ENCODE results near the gene RNF38. TPM values are rescaled to one million over a fixed set of nuclear protein-coding genes. Genes with fewer than 3 reads are reported as not detected.

Gene RNF38
- 6.7 TPM for polyA plus RNA-seq (2012; ENCODE audit: insufficient read length, low read depth)

DNA sequence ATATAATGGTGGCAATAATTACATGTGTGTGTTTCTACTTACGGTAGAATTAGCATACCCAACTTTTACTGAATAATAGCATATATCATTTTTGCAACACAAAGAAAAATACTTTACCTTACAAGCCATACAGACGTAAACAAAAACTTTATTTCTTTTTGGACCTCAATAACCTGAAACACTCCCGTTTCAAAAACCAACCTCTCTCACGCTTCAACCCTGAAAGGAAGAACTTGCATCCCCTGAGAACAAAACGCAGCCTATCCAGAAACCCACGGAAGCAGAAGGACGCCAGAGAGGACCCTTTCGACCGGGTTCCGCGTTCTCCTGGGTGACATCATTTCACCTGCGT, at the start of gene RNF38:
RNF38 (minus strand) TSS at position 290 of the 352 bp plus-strand sequence; CDS start at position 129, 161 bp downstream.
- no peak for TF ChIP-seq FOXP2 (optimal IDR thresholded peaks at IDR 0.05; ENCODE audit: borderline replicate concordance, extremely low read depth, extremely low read length, insufficient read depth)
- TF ChIP-seq TAF1 (IDR thresholded peaks at IDR 0.05; ENCODE audit: borderline replicate concordance, insufficient read depth, low read length) = no peak
- TF ChIP-seq POLR2AphosphoS5 (IDR thresholded peaks at IDR 0.05; ENCODE audit: low read depth, low read length) = no peak
- no peak for TF ChIP-seq SIN3A (IDR thresholded peaks at IDR 0.05; ENCODE audit: borderline replicate concordance, insufficient read depth, low read length)
- no peak for TF ChIP-seq REST (IDR thresholded peaks at IDR 0.05; ENCODE audit: insufficient read depth in 1 of 2, low read depth in 2 of 2, low read length in 2 of 2)

GRCh38 chr9:36448017-36448416, 47.9 kb upstream of the RNF38 start:
- TF ChIP-seq FOXP2 (optimal IDR thresholded peaks at IDR 0.05; ENCODE audit: borderline replicate concordance, extremely low read depth, extremely low read length, insufficient read depth) (no peak), SIN3A (IDR thresholded peaks at IDR 0.05; ENCODE audit: borderline replicate concordance, insufficient read depth, low read length) (no peak), TAF1 (IDR thresholded peaks at IDR 0.05; ENCODE audit: borderline replicate concordance, insufficient read depth, low read length) (no peak), REST (IDR thresholded peaks at IDR 0.05; ENCODE audit: insufficient read depth in 1 of 2, low read depth in 2 of 2, low read length in 2 of 2) (no peak), POLR2AphosphoS5 (IDR thresholded peaks at IDR 0.05; ENCODE audit: low read depth, low read length) (no peak)

DNA sequence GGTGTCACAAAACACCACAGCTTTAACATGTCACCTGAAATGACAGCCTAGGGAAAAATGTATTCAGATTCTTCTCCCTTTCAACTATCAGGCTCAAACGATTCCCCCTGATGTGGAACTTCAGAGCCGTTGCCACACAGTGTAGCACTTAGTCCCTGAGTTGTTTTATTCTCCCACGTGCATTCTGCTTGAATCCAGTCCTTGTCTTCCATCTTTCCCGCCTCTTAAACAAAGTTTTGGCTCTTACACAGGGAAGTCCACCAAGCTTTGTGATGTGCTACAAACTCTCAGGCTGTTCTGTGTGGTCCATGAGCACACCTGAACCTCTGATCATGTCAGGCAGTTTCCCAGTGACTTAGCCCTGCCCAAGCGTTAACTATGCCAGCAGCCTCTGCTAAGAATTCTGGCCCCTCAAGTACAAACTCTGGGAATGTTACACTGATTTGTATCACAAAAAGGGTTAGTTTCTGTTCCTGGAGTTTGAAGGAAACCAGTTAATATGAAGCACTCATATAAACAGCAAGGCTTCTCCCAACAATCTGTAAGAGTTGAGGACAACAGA, 45.8 kb upstream of the RNF38 start:
- no peak for TF ChIP-seq TAF1 (IDR thresholded peaks at IDR 0.05; ENCODE audit: borderline replicate concordance, insufficient read depth, low read length)
- TF ChIP-seq POLR2AphosphoS5 (IDR thresholded peaks at IDR 0.05; ENCODE audit: low read depth, low read length) = no peak
- TF ChIP-seq FOXP2 (optimal IDR thresholded peaks at IDR 0.05; ENCODE audit: borderline replicate concordance, extremely low read depth, extremely low read length, insufficient read depth) = no peak
- TF ChIP-seq SIN3A (IDR thresholded peaks at IDR 0.05; ENCODE audit: borderline replicate concordance, insufficient read depth, low read length) = no peak
- no peak for TF ChIP-seq REST (IDR thresholded peaks at IDR 0.05; ENCODE audit: insufficient read depth in 1 of 2, low read depth in 2 of 2, low read length in 2 of 2)

DNA sequence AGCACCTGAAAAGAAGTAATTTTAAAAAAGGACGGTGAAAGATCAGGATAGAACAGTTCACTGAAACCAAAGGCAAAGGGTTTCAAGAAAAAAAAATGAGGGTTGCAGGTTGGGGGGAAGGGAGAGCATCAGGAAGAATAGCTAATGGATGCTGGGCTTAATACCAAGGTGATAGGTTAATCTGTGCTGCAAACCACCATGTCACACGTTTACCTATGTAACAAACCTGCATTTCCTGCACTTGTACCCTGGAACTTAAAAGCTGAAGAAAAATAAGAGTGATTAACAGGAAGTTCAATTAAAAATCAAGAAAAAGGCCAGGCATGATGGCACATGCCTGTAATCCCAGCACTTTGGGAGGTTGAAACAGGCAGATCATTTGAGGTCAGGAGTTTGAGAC, 44.1 kb upstream of the RNF38 start:
- no peak for TF ChIP-seq FOXP2 (optimal IDR thresholded peaks at IDR 0.05; ENCODE audit: borderline replicate concordance, extremely low read depth, extremely low read length, insufficient read depth)
- TF ChIP-seq REST (IDR thresholded peaks at IDR 0.05; ENCODE audit: insufficient read depth in 1 of 2, low read depth in 2 of 2, low read length in 2 of 2) = no peak
- TF ChIP-seq TAF1 (IDR thresholded peaks at IDR 0.05; ENCODE audit: borderline replicate concordance, insufficient read depth, low read length) = no peak
- TF ChIP-seq POLR2AphosphoS5 (IDR thresholded peaks at IDR 0.05; ENCODE audit: low read depth, low read length) = no peak
- no peak for TF ChIP-seq SIN3A (IDR thresholded peaks at IDR 0.05; ENCODE audit: borderline replicate concordance, insufficient read depth, low read length)

Data from PFSK-1 (cell line).